HG03175 (cell line): ENCODE measurements around the gene PAPPA2.

Experiments
- ATAC-seq: cut with Tn5 transposase; IDR thresholded peaks from one replicate; pipeline ENCODE4 v1.9.1; 2021; ENCODE audit warnings: mild to moderate bottlenecking, moderate library complexity; ENCODE audit not compliant: unreplicated experiment

The PAPPA2 gene

DNA sequence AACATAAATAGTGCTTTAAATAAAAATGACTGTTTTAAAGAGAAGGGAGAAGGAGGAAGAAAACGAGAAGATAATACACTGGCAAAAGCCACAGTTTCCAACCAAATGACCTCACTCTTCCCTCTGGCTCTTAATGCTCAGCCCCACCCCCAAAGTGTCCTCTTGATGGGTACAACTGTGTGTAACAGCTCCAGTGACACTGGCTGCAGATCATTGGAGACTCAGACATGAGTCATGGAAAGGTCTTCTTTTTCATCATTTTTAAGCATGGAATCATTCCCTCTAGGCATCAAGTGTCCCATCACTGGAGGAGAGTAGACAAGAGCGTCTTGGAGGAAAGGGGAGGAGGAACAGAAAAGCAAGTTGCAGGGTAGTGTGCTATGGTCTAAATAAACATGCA, 333.0 kb downstream of the PAPPA2 start:
- no peak for ATAC-seq

DNA sequence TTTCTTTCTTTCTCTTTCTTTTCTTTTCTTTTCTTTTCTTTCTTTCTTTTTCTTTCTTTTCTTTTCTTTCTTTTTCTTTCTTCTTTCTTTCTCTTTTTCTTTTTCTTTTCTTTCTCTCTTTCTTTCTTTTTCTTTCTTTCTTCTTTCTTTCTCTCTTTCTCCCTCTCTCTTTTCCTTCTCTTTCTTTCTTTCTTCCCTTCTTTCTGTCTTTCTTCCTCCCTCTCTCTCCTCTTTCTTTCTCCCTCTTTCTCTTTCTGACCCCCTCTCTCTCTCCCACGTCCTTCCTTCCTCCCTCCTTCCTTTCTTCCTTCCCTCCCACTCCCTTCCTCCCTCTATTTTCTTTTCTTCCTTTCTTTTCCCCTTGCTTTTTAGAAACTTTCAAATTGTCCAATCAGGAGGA, 333.6 kb downstream of the PAPPA2 start:
- no peak for ATAC-seq

DNA sequence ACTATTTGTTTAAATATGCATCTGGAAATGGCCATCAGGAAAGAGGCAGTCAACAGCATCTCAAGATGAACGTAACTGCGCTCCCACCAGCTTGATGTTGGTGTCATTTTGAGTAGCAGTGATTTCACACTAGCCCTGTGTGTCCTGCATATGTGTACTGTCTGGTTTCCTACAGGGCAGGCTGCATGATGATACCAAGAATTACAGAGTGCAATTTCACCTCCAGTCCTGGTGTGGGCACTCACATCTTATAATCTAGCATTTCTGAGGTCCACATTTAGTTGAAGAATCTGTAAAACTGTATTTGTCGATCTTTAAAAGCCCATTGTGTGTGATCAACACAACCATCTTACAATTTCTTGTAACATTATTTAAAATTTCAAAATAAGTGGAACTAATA, 336.4 kb downstream of the PAPPA2 start:
- ATAC-seq, result no peak

DNA sequence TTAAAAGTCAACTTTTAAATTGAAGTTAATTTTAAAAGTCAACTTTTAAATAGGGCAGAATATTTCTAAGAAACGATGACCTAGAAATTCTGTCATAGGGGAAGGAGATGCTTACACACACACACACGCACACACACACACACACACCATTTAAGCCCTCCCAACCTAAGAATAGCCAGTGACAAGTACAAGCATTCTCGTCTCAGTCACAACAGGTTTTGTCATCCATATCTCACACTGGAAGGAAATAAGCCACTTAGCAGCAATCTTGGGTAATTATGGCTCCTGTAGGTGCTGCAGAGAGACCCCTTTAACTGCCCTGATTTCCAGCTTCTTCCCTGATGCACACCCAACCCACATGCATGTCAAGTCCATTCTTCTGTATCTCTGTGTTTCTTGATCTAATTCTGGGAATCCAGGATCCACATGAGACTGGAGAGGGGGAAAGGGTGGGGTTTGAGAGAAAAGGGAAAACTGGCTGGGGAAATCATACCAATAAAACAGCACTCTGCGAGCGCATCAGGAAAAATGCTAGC, 338.1 kb downstream of the PAPPA2 start:
- ATAC-seq, result no peak

DNA sequence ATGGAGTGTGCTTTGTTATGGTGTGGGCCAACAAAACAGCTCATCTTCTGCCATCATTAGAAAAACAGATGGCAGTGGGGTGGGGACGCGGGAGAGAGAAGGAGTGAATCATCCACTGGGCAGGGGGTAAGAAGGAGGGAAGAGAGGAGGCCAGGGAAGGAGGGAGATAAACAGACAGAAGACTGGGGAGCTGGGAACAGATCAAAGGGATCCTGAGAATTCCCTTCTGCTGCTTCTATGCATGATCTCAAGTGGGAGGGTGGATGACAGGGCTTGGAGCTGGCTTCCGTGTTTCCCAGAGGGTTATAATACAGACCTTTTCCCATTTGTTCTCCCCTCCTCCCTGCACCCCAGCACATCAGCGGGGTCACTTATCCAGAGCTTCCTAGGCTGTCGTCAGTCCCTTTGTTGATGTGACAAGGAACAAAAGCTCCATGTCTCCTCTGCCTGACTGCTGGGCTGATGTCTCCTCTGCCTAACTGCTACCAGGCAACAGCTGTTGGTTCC, 338.6 kb downstream of the PAPPA2 start:
- ATAC-seq, result no peak

DNA sequence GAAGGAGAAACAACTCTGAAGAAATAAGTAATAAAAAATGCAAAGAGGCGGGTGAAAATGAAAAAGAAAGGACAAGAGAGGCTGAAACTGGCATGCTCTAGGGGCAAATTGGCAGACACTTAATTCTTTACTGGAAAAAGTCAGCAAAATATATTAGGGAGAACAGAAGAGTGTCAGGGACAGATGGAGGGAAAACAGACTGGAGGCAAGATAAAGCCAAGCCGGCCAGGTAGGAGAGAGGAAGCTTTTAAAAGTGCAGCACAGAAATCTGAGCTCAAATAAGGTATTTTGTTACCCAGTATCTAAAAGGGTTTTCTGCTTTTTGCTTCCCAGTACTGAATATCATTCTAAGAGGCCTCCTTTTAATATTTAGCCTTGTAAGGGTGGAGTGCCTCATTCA, 339.3 kb downstream of the PAPPA2 start:
- no peak for ATAC-seq

DNA sequence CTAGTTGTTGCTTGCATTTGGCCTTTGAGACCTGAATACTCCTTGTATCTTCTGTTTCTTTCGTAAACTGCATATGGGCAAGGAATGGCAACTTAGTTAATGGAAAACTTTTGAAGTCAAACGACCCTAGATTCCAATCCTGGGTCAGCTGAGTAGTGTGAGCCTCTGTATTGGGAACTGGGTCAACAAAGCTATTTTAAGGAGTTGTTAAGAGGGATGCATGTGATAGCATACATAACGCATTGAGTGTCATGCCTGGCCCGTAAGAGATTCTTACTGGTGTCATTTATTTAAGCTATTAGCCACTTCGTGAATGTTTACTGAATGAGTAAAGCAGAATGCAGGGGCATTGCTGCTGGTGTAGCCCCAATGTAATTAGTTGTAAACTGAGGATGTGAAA, 340.1 kb downstream of the PAPPA2 start:
- no peak for ATAC-seq

DNA sequence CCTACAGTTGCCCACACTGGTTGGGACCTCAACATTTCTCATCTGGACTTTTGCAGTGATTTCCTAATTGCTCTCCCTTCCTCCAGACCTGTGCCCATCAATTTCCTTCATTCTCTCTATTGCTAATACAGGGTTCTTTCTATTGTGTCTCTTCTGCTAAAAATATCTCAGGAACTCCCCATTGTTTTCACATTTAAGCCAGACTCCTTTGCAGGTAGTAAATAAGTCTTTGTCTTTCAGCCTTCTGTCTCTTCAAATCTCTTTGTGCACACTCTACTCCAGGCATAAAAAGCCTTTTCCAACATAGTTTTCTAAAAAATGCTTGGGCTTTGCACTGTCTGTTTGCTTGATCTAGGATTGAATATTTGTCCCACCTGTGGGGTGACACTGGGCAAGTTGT, 340.6 kb downstream of the PAPPA2 start:
- no peak for ATAC-seq

DNA sequence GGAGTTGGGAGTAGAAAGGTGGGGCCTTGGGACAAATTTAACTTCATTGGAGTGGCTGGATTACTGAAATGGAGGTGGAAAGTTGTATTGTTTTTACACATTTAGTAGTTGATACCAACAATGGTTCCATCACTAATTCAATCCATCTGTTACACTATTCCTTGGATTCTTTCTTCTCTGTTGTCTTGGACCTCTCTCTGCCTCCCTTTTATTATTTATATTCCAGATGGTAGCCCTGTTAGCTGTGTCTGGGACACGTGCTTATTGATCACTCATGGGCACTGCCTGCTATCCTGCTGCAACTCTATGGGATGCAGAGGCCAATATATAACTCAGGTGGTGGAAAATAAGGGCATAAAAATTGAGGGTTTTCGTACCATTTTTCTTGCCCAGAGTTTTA, 346.3 kb downstream of the PAPPA2 start:
- no peak for ATAC-seq

DNA sequence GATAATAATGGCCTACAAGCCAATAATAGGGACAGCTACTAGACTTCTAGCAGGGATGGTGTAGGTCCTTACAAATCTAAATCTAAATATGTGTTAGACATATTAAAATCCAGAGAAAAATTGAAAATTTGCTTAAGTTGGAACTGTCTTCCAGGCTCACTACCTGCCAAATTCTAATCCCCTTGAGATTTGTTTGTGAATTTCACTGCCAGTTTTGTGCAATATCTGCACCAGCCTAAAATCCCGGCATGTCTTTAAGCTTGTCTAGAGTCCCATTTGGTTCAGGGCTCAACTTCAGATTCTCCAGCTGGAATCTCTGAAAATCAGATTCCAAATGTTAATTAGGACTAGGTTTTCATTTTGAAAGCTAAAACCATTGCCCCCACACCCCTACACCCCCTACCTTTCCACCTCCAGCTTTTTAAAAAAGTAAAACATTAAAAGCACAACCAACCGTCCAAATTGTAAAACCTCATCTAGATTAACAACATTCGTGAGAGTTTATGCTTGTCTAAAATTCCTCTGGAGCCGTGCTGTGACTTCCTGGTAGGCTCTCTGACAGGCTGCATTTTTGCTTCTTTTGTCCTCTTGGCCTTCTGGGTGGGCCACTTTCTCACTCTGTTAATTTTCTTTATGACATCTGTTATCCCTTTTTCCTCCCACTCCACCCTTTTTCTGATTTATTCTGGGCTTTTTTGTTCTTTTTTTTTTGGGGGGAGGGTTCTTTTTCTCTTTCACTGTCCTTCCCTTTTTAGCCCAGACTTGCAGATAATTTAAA, 348.7 kb downstream of the PAPPA2 start:
- no peak for ATAC-seq

DNA sequence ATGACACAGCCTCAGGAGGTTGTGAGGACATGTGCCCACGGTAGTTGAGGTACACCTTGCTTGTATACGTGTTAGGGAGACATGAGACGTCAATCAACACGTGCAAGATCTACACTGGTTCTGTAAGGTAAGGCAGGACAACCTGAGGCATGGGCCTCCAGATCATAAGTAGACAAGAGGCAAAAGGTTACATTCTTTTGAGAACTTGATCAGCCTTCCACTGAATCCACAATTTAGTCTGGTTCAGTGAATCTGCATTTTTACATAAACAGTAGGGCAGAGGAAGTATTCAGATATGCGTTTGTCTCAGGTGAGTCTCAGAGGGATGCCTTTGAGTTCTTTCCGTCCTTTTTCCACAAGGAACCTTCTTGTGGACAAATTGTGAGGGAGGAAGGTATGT, 352.6 kb downstream of the PAPPA2 start:
- ATAC-seq, result no peak

DNA sequence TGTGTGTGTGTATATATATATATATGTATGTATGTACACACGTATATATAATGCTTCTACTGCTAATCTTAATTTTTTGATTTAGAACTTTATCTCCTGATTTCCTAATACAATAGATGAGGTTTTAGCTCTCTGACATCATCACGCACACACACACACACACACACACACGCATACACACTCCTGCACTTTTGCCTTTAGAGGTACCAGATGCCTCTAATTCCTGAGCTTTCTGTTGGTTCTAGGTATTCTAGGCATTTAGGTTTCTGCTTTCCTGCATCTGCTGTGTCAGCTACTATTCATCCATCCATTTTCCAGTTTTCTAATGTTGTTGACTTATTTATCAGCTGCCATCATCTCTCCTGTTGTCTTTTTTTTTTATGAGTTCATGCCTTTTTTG, 353.3 kb downstream of the PAPPA2 start:
- no peak for ATAC-seq

DNA sequence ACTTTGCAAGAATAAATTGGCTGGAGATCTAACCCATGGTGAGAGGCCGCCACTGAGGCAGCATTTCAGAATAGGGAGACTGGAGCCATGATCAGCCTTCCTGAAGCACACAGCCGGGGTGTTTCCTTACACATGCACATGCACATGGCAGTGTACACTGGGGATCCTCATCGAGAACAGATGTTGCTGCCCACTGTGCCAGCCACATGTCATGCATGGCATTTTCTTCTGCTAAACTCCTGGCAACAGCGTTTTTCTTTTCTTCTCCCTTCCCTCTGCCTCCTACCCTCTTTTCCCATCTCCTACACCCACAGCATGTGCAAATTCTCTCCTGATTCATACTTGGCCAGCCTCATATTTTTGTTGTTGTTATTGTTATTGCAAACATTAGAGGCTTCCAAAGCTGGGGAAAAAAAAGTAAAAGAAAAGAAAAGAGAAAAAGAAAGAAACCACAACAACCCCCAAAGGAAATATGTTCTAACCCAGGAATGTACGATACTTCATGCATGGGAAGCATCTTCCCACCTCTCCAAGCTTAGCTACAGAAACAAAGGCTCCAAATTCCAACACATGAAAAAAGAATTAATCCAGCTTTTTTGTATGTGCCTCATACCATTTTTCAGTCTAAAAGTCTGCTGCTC, 357.5 kb downstream of the PAPPA2 start:
- no peak for ATAC-seq

DNA sequence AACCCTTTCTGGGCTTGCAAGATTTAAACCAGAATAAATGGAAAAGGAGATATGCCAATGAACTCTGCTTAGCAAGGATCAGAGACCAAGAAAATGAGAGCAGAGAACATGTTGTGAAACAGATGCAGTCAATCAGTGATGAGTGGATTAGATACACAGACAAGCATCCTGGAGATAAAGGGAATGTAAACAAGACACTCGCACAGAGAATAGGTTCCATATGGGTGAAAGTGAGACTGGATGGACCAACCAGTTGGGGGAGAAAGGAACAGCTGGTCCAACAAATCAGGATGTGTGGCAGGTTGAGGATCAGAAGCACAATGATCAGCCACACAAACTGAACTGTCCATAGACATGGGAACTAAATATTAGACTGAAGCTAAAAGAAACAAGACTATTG, 363.3 kb downstream of the PAPPA2 start:
- ATAC-seq, result no peak

DNA sequence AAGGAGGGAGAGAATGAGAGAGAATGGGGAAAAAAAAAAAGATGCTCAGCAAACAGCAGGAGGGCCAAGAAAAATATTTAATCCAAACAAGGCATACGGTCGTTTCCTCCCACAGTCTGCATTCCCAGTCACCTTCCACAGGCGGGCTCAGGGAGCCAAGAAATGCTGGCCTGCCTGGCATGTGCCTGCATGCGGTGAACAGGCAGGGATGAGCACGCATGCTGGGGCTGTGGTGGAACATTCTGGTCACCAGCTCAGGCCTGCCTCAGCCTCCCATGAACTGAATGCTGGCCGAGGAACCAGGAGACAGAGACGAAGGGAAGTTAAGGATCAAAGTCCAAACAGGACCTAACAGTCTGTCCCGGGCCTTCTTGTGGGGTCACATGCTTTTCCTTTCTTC, 366.3 kb downstream of the PAPPA2 start:
- ATAC-seq, result no peak

DNA sequence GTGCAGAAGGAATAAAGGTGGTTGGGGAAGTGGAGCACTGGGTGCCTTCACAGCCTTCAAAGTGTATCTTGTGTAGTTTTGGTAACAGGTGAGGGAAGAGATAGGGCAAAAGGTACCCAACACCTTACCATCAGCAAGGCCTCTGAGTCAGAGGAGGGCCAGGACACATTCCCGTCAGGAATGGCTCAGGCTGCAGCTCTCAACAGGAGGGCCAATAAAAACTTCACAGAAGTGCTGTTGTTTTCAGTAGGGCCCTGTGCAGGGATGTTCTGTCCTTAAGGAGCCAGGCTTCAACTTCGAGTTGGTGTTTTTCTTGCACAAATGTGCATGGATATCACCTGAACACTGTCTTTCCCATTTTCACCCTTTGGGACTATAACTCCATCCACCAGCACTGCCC, 368.2 kb downstream of the PAPPA2 start:
- no peak for ATAC-seq

DNA sequence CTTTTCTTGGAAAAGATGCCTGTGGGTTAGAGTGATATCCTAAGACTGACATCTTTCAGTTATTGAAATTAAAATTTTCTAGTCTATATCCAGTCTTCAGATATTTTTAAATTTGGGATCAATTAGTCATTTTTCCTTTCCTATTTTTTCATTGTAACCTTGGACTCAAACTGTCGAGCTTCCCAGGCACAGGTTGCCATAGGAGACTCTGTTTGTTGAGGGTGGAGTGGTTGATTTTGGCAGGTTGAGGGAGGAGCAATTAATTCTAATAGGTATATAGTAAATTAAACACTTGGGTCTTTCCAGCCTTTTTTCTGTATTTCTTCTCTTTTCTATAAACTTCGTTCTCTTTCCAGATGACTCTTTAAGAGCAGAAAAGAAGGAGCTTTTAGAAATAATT, 374.7 kb downstream of the PAPPA2 start:
- ATAC-seq, result no peak

DNA sequence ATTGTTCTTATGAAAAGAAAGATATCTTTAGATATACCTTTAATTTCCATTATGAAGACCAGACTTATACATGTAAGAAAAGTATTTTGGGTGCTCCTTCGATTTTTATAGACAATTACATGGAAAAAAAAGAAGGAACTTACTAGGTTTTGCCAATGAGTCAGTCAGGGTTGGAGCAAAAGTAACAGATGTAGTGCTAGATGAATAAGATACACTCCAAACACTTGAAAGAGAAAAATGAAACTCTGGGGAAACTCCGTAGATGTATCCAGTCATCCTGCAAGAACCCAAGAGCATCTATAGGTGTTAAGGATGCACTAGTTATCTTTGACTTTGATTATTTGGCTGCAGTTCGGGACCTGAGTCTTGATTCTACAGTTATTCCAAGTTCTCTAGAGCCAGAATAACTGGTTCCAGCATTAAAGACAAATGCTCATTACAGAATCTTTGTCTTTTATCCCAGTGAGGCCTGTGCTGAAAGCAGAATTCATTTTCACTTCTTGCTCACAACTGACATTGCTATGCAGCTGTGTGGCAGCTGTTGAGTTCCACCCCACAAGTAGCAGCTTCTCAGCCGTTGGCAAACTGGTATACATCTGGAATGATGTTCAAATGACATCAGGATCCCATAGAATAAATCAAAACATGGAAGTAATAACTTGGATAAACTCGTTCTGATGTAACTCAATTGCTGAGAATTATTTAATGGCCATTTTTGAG, 375.5 kb downstream of the PAPPA2 start:
- no peak for ATAC-seq

DNA sequence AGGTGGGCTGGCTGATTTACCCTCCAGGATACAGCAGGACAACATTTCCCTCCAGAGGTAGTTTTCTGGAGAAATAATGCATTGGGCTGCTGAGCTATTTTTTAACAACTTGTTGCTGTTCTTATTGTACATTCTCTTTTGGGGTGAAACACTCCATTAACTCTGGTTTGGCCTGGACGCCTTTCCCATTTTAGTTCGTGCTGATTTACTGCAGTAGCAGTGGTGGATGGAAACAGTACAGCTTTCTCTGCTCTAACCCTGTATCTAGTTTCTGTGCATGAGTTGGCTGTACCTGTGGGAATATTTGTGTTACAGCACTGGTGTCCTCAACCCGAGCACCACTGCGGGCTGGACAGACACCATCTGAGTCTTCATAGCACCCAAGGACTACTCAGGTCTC, 376.2 kb downstream of the PAPPA2 start:
- ATAC-seq, result no peak

DNA sequence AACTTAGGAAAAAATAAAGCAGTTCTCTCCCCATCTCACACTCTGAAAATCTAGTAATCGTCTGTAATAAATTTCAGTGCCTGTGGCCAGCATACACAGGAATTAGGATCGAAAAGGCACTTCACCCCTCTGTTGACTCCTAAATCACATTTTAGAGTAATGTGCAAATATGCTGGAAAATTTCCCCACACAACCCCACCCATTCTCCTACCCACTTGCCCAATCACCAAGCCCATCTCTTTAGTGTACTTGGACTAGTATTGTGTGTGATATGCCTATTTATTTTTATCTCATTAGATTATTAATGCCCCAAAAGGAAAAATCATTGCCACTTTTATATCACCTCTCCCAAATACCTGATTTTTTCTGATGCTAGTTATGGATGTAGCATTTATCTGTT, 378.3 kb downstream of the PAPPA2 start:
- no peak for ATAC-seq

DNA sequence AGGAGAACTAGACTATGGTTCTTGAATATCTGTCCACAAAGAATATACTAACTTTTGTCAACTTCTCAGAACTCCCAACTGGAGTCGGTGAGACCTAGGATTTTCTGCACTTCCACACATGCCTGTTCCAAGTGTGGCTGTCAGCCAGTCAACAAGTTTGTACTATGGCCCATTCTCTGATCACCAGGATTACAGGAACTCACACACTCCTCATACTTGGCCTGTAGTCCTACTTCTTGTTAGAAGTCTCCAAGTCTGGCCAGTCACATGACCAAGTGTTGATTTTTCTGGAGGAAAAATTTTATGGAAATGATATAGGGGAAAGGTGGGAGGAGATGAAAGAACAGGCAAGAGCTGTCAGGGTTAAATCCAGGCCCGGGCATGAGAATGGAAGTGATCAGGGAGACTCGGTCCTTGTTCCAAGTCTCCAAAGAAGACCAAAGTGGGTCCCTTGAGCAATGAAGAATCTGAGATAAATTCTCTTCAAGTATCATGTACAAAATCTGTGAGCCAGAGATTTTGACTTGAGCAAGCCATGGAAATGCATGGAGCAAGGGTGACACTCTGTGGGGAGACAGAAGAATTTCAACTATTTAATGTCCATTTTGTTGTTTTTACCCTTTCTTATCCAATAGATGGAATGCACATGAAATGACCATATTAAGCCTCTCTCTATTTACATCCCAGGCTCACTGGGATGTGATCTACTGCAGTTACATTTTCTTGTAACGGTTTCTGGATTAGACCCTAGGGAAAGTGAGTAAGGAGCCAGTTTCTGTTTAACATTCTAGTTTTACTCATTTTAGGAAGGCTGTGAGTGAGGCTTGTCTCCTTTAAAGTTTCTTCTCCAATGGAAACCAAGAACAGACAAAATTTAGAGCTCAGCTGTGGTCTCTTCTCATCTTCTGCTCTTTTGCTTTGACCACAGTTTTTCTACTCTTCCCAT, 380.6 kb downstream of the PAPPA2 start:
- ATAC-seq, result no peak
